Medulla oblongata (tissue), 1 donor: ENCODE results near the gene CHIC2.
A peak's percentile ranks its signal among the peaks of the same experiment; 100 is the strongest.

ENCODE experiments used
- DNase-seq: peaks from one replicate; pipeline ENCODE4 v3.0.0-alpha.2; 2015; ENCODE audit errors: extremely low spot score

Gene CHIC2

DNA sequence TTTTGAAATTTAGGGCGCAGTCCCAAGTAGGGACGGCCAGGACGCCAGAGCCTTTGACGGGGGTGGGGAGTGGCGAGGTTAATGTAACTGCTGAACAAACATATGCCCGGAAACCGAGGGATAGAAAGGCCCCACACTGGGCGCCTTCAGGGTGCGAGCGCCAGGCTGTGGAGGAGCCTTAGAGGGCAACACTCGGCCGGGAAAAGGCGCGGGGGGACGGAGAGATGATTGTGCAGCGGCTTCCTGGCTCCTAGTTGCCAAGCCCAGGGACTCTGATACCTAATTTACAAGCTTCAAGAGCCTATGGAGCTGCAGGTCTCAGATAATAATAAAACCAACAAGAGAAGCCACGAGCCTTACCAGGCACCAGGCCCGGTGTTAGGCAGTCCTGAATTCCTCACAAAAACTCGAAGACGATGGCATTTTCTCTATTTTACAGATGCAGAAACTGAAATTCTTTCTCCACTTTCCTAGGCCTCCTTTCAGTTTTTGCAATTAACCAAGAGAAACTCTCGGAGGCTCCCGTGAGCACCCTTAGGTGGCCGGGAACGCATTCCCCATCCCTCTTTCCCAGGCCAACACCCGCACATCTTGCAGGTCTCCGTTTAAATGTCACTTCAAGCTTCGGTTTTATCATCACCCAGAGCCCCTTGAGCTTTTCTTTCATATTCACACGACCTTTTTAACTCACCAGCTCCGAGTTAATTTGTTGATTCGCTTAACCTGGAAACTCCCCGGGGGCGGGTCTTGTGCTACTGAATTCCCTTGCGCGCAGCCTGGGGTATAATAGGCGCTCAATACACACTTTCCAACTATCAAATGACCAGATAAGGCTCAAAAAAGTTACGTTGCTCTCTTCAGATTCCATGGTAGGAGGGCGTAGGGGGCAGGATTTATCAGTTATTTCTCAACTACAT is 29.2 kb upstream of the CHIC2 start:
- no peak for DNase-seq

DNA sequence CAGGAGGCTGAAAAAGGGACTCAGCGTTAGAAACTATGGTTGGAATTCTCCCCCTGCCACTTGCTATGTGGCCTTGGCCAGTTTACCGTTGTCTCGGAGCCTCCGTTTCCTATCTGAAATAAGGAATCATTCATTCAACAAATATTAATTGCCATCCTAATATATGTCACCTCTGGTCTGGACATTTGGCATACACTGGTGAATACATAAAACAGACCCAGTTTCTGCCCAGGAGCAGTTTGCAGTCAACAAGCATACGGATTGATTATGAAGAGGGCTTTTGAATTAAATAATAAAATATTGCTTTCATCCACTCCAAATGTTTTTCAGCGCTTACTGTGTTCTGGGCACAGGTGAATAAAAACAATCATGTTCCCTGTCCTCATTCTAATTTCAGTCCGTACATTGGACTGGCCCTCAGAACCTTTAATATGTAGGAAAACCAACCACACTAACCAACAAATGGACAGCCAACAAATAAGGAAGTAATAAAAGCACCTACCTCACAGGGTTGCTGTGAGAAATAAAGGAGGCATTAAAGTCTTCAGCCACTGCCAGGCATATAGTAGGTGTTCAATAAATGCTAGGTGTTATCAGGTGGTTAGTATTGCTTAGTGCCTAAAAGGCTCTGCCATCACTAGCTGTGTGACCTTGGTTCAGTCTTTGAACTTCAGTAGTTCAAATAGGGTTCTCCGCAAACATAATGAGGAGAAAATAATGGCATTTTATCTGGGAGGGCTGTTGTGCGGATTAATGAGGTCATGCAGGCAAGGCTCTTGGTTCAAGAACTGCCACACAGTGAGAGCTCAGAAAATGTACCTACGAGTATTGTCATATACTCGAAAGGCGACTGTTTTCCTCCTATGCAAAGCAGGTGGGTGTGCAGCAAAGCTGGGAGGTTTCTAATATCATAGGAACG is 28.3 kb upstream of the CHIC2 start:
- no peak for DNase-seq

DNA sequence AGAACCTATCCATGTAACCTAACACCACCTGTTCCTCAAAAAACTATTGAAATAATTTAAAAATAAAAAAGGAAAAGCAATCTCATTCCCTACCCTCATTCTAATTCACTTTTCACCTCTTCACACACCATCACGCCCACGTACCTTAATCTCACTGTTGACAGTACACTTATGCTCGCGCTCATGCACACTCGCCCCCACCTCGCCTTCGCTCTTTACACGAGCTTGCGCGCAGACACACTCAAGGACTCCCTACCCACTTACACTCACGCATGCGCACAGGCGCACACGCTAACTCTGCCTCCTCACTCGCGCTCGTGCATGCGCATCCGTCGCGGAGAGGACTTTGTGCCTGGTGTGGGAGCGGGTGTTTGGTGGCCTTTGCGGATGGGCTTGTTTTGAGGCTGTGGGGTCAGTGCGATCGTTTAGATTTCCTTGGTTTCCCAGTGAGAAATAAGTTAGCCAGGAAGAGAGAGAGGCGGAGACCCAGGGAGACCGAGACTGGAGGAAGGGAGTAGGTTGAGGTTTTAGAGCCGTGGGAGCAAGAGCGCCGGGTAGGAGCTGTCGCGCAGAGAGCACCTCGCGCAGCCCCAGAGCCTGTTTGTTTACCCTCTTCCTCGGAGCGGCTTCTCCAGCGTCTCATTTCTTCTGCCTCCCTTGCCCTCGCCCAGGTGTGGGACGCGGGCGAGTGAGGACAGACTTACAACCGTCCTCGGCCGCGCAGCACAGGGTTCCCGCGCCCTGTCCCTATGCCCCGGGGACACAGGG is 27.4 kb upstream of the CHIC2 start:
- DNase-seq = peak; percentile 83

DNA sequence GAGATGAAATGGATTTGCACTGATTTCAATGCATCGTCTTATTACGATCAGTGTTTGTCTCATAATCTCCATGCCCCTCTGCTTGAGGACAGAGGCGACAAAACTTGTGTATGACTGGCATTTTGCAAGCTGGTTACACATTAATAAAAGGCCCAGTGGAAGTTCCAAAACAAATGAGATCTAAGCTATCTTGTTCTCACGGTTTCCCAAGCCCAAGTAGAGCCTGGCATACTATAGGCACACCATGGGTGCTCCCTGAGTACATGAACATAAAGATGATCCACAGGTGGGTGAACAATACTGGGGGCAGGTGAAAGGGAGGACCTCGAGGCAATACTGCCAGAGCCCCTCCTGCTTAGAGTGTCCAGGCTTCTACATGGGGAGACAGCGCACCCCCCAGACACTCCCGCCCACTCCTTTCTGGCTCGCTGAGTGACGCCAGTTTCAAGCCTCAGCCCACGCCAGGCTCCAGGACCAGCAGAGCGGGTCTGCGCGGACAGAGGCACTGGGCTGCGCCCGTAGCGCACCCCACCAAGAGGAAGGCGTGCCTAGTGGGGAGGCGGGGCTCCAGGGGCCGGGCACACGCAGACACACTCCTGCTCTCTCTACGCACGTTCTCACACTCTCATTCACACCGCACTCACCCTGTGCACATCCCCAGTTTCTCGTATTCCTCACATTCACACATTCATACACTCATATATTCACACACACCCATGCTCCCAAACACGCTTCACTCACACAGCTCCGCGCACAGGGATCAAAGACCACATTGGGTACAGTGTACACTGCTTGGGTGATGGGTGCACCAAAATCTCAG is 26.6 kb upstream of the CHIC2 start:
- DNase-seq = no peak

DNA sequence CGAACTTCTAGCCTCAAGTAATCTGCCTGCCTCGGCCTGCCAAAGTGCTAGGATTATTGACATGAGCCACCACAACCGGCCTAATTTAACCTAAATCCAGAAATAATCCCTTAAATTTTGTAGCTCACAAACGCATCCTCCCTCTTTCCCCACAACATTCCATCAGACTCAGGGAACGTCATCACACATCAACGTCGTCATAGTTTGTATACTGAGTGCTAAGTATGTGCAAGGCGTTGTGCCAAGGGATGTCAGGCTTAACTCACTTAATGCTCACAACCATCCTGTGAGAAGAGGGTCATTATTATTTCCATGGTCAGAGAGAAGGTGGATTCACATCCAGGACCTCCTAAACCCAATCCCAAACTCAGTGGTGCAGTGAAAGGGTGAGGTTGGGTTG is 26.0 kb upstream of the CHIC2 start:
- no peak for DNase-seq

DNA sequence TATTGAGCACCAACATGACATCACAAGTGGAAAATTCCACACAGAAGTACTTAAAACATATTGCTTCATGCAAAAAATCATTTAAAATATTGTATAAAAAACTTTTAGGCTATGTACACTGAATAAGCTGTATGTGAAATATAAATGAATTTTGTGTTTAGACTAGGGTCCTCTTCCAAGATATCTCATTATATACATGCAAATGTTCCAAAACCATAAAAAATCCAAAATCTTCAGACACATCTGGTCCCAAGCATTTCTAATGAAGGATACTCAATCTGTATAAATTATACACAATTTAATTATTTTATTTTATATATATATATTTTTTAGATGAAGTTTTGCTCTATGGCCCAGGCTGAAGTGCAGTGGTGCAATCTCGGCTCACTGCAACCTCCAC is 25.5 kb upstream of the CHIC2 start:
- DNase-seq = no peak

DNA sequence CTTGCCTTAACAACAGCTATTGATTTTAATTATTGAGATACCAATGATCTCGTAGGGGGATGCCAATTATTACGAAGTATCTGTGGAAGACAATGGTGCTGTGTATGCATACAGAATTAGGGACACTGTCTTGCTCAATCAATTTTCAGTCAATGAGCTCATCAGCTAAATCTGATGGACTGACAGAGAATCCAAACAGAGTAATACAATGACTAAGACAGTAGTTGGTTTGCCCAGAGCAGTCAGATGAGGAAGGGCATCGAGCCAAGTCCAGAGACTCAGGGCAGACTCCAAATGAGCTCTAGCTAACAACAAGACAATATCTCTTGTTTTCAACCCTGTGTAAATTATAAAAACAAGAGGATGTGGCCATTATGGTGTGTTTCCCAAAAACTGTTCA is 20.9 kb upstream of the CHIC2 start:
- peak; percentile 90 for DNase-seq

DNA sequence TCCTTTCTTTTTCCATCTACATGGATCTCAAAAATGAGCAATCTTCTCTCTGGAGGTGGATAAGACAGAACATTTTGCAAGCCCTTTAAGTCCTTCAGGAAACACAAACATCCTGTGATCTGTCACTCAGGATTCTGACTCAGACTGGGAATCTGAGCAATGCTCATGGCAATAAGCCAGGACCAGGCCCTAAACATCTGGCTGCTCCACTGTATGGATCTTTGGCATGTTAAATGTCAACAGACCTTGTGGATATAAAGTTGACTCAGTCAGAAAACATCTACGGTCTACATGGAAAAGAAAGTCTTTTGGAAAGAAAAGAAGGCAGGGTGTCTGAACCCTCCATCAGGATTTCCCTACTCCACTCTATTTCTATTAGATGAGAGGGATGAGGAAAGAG is 17.8 kb upstream of the CHIC2 start:
- no peak for DNase-seq

DNA sequence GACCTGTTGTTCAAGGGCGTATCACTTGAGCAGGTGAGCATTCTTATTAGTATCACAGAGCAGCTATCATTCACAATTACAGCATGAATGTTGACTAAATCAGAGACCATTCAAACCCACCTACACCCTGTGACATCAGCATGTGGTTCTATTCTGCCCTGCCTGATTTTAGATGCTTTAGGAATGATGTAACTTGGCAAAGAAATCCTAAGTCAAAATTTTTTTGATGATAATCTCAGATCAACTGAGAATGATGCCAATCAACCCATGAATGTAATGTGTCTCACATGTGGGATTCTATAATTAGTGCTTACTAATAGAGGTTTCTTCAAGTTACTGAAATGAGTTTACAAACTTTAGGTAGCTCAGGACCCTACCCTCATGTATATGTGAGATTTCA is 13.4 kb upstream of the CHIC2 start:
- no peak for DNase-seq

DNA sequence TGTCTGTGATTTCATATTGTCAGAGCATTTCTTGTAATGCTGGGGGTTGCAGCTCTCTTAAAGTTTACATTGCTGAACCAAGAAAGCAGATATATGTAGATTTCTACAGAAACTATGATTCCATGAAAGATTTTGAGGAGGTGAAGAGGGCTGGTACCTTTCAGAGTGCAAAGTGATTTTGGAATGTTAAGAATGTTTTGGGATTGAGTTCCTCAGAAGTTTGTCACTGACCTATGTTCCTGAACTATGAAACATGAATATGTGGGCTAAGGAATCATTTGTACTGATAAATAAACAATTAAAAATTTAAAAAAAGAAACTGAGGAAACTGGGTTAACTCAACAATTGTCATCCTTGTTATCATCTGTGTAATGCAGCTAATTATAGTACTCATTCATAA is 12.3 kb upstream of the CHIC2 start:
- no peak for DNase-seq

DNA sequence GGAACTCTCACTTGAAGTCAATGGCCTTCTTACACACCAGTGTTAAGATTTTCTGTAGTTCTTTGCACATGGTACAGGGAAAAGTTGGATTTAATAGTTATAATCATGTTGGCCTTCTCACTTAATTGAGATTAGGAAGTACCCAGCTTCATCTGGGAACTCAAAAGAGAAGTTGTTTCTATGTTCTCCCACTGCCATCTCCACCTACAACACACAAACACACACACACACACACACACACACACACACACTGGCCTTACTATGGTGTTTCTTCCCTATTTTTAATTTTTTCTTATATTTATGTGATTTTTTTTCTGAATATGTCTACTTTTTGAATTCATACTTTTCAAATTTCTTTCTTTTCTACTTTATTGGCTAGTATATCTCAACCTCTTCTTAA is 10.0 kb upstream of the CHIC2 start:
- DNase-seq = no peak

DNA sequence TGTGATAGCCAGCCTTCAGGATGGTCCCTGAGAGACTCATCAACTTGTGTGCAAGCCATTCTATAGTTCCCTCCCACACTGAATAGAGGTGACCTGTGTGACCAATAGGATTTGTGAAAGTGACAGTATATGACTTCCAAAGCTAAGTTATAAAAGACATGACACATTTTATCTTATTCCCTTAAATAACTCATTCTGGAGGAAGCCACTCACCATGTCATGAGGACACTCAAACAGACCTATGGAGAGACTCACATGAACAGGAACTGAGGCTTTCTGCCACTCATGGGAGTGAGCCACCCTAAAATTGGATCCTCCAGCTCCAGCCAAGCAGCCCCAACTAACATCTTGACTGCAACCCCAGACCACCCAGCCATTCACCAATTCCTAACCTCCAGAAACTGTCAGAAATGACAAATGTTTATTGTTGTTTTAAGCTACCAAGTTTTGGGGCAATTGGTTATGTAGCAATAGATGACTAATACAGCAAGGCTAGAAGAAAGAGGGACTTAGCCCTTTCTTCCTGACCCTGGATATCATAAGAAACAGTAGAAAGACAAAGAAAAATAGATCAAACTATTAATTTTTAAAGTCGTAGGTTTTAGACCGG is 9.0 kb upstream of the CHIC2 start:
- DNase-seq = no peak

DNA sequence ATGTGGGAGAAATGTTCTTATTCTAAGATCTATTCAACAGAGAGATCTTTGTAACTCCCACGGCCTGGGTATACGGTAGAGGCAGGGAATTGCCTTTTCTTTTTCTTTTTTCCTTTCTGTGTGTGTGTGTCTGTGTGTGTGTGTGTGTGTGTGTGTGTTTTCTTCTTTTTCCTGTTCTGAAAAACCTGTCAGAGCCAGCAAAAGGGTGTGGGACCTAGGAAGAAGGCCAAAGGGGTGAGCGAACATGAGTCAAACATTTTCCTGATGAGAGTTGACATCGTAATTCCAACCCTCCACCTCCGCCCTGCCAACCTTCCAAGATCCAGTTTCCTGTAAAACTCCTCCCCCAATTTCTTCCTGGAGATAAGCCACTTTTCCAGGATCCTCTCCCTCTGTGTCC is 2.8 kb upstream of the CHIC2 start:
- DNase-seq = no peak

DNA sequence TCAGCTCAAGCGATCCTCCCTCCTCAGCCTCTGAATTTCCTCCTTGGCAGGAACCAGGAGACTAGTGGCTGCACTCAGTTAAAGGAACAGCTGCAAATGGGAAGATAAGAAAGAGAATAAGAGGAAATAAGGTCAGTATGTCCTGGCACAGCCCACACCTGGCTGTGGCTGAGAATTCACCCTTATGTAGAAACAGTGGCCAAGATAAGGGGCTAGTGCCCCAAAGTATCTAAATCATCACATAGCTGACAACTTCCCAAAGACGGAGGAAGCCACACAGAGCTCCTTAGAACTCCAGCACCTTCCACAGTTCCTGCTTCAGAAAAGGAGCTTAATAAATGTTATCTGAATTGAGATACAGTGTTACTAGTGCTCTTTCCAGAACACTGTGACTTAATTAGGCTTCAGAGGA is 2.3 kb upstream of the CHIC2 start:
- no peak for DNase-seq

DNA sequence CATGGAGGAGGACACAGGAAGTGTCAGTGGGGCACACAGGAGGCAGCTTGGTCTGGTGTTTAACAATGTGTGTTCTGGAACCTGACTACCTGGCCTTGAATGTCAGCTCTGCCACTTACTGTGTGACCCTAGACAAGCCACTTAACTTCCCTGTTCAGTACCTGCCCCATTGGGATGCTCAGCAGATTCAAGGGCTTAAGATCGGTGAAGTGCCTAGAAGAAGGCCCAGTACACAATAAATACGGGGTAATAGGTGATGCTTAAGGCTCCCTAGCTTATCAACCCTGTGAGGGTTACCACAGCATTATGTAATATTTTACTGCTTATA is 1.6 kb upstream of the CHIC2 start:
- DNase-seq = no peak

DNA sequence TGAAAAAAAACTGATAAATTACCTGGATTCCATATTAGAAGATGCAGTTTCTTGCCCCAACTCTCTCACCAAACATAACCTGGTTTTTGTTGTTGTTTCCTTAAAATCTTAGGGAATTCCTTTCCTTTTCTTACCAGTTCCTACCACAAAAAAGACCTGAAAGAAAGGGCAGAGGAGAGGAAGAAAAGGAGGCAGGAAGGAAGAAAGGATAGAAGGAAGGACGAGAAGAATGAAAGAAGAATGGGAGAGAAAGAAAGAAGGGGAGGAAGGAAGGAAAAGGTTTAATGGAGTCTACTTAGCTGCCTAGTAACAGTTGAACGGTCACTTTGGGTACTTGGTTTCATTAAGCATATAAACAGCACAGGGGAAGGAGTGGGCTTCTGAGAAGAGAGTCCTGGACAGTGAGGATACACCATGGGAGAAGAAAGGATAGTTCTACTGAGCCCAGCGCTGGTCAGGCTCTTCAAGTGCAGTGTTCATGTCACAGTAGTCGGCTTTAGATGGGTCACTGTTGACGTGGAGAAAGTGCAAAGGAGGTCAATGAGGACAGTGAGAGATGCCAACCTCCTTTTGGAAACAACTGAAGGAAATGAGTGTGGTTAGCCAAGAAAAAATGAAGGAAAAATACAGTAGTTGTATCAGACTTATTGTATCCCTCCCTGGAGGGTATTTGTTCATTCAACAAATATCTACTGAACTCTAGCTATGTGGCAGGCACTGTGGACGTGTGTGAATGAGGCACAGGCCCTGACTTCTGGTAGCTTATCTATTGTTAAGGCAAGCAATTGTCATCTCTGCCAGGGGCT is 1.1 kb upstream of the CHIC2 start:
- no peak for DNase-seq

DNA sequence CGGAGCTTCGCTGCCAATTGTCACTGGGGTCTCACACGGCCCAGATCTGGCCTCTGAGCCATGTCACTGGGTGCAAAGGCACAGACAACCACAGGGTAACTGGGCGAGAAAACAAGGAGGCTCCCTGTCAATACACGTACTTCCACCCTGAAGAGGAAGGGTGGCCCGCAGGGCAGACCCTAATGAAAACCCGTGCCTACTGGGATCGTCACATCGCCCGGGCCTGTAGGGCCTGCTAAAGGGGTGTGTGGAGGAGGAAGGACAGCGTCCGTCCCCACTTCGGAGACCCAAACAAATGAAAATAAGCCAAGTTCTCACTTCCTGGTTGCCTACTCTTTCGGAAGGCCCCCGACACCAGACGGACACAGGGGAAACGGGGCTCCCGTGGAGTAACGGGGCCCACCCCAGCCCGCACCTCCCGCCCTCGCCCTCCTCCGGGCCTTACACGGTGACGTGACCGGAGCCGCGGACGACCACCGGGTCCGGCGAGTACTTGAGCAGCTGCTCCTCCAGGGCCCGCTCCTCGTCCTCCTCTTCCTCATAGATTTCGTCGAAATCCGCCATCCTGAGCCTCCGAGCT is 578 bp downstream of the CHIC2 start:
- DNase-seq = peak; percentile 62

DNA sequence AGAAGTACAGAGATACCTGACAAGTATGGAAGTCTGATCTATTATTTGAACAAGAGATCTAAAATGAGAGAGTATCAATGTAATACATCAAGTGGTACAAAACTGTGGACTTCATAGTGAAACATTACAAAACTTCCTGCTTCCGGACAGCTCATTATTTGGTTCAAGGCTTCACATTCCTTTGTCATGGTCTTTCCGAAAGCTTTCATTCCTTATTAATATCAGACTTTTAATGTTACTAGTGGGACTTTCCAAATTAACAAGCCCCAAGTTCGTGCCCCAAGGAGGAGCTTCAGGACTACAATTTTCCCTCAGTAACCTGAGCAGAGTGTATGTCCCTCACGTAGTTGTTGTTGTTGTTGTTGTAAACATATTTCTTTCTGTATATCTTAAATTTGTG is 1.2 kb downstream of the CHIC2 start:
- DNase-seq = peak; percentile 24

DNA sequence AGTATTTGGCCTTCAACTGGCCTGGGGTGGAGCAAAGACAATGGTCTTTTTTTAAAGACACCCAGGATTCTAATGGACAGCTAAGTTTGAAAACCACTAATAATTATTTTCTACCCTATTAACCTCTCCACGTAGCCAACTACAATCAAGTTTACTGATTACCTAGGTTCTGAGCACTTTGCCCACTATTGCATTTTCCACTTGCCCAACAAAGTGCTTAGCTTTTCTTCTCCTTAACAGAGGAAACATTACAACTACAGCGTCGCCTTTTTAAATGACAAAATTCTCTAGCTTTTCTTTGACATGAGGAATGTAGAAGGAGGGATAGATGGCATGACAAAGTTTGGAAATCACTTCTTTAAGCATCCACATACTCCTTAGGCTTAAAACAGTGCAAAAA is 2.0 kb downstream of the CHIC2 start:
- DNase-seq = no peak

DNA sequence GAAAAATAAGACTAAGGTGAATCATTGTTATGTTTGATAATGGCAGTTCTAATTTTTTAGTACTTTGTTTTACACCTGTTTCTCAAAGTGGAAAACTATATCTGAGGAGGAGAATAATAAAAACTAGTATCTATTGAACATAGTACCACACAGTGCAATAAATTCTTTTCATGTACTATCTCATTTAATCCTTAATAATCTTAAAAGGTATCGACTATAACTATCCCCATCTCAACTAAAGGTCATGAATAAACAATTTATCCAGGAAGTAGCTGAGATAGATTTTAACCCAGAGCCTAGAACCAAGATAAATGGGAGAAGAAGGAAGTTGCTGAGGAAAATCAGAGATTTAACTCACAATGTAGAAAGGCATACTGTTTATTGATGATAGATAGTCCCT is 2.5 kb downstream of the CHIC2 start:
- no peak for DNase-seq
